GM20000 (cell line): ENCODE data around the gene CCDC74B.
"Not testable (repeated sequence)": the region's sequence is repeated elsewhere in the genome, so short reads cannot be mapped to it uniquely, and the experiment has no call there.

Experiments used
- DNase-seq: peaks from one replicate; pipeline ENCODE4 v3.0.0; 2012; ENCODE audit warnings: low spot score
- TF ChIP-seq, protein P1 (sequence below): IDR thresholded peaks from 2 replicates; pipeline ENCODE4 v1.5.1; 2012; ENCODE audit warnings: mild to moderate bottlenecking, control low read depth; ENCODE audit errors: extremely low read depth, missing control alignments

CCDC74B gene

DNA sequence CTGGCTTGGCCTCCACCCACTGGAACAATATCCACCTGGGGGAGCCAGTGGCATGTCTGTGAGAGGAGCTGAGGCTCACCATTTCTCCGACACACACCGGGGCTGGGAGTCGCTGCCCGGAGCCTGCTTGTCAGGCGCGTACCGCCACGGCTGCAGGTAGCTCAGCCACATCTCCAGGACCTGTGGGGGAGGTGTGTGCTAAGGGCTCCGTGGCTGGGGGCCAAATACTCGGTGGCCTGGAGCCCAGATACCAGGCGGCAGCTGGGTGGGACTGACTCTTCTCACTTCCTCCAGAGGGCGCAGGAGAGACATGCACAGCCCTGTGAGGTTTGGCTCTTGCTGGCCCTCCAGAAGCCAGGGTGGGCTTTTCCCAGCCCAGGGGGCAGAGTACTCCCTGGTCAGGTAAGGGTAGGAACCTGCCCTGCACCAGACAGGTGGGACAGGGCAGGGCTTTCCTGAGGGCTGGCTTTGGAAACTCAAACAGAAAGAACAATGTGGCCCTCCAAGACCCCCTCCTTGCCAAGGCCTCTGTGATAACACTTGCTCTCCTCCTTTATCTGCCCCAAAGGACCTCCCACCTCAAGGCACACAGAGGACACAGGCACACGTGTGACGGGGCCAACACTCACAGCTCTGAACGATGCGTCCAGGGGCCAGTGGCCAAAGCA is 11.2 kb upstream of the CCDC74B start:
- TF ChIP-seq, protein P1, sequence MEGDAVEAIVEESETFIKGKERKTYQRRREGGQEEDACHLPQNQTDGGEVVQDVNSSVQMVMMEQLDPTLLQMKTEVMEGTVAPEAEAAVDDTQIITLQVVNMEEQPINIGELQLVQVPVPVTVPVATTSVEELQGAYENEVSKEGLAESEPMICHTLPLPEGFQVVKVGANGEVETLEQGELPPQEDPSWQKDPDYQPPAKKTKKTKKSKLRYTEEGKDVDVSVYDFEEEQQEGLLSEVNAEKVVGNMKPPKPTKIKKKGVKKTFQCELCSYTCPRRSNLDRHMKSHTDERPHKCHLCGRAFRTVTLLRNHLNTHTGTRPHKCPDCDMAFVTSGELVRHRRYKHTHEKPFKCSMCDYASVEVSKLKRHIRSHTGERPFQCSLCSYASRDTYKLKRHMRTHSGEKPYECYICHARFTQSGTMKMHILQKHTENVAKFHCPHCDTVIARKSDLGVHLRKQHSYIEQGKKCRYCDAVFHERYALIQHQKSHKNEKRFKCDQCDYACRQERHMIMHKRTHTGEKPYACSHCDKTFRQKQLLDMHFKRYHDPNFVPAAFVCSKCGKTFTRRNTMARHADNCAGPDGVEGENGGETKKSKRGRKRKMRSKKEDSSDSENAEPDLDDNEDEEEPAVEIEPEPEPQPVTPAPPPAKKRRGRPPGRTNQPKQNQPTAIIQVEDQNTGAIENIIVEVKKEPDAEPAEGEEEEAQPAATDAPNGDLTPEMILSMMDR, result peak; percentile 53
- peak; percentile 44 for DNase-seq

DNA sequence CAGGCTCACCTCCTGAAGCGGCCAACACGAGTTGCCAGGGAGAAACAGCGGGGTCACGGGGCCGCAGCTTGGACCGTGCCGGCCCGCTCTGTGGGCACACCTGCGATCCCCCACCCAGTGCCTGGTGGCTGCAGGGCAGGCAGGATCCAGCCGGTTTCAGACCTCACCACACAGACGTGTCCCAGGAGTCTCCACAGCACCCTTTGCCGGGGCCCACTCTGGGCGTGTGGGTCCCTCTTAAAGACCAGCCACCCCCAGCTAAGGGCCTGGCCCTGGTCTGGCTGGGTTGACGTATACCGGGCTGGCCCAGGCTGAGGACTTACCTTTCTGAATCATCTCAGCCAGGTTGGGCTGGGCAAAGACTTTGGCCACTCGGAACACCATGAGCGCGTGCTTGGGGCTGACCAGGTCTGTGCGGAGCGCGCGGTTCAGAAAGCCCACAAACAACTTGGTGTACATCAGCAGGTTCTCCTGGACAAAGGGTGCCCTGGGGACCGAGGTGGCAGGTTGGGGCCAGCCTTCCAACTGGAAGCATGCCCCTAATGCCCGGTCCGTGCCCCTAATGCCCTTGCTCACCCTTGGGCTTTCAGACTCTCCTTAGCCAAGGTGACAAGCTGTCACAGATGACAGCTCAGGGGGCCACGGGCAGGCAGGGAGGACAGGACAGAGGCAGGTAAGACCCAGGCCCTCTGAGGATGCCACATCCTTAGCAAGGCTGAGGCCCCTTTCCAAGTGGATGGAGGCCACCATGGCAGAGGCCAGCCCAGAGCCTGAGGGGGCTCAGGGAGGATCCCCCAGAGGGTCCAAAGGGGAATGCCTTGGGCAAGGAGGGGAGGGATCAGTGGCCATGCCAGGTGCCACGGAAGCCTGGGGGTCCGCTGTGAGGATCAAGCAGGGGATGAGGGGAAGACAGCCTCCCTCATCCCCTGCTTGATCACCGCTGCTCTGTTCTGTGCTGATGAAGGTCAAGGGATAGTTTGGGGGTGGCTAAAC is 10.2 kb upstream of the CCDC74B start:
- DNase-seq, result no peak

GRCh38 chr2:130154423-130154770 is 9.5 kb upstream of the CCDC74B start:
- DNase-seq, result not testable (repeated sequence)

More for the DNA sequence above, 10.2 kb upstream of the CCDC74B start:
- TF ChIP-seq, protein P1, result no peak

DNA sequence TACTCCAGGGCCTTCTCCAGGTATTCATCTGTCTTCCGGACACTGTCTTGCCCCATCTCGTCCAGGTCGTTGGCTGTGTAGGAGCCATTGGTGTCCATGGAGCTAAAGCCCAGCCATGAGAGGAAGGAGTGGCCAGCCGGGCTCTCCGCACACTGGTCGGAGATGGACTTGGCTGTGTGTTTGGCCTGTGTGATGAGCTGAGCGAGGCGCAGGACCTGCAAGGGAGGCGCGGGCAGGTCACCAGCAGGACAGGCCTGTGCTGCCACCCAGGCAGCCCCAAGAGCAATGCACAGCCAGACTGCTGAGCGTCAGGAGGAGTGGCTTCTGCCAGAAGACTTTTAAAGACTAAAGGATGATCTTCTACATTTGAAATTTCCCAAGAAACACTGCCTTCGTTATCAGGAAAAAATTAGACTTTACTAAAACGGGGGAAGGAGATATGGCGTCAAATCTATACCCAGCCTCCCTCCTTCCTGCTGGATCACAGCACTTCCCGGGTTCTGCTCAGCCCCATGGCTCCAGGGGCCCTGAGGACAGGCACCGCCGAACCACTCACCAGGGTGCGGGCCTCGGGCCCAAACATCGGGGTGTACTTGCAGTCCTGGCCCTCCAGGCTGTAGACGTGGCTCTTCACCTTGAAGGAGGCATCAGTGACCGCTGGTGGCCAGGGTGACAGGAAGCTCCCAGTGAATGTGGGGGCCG is 9.0 kb upstream of the CCDC74B start:
- DNase-seq, result not testable (repeated sequence)

DNA sequence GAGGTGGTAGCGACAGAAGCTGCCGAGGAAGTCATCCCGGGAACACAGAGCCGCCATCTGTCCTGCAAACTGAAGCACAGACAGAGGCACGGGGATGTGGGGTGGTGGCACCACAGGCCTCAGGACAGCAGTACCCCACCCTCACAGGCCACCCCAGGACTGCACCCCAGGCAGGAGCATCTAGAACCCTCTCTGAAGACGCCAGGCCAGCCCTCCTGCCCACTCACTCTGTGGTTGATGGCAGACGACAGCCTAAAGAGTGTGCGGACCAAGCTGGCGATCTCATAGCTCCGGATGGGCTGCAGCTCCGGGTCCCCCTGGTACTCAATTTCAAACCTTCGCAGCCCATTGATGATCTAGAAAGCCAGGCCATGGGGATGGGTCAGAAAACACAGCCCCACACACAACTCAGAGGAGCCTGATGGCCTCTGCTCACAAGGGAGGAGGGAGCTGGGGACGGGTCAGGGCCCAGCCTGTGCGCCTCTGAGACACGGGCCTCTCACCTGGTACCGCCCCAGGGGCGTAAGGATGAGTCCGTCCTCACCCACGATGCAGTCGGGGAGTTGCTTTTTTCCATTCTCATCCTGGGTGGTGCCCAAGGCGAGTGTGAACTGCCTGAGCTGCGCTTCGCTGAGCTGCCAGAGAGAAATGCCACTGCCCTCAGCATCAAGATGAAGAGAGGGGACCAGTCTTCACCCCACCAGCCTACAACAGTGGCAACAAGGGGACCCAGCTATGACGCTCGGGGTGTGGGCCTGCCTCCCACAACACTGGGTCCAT is 8.1 kb upstream of the CCDC74B start:
- no peak for DNase-seq
- TF ChIP-seq, protein P1, result no peak

- DNase-seq, result not testable (repeated sequence)
Observed at GRCh38 chr2:130152136-130152815, 7.4 kb upstream of the CCDC74B start.

- not testable (repeated sequence) for DNase-seq
Observed at GRCh38 chr2:130151145-130151512, 6.2 kb upstream of the CCDC74B start.

- TF ChIP-seq, protein P1, result no peak
- no peak for DNase-seq
Observed at GRCh38 chr2:130150181-130151144, 5.6 kb upstream of the CCDC74B start.

DNA sequence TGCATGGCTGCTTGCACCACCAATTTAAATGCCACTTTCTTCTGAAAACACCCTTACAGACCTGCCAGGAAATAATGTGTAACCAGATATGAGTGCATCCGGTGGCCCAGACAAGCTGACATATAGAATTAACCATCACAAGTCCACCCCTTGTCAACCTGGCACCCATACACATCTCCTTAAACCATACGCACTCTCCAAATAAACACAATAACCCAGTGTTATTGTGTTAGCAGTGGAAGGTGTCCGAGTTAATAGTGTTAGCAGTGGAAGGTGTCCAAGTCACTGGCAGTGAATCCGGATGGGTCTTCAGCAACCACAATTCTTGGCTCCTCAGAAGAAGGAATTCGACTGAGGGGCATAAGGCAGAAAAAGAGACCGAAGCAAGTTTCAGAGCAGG is 3.6 kb upstream of the CCDC74B start:
- DNase-seq, result not testable (repeated sequence)

- not testable (repeated sequence) for DNase-seq
Observed at GRCh38 chr2:130143266-130144039, 1.5 kb downstream of the CCDC74B start.

- not testable (repeated sequence) for DNase-seq
Observed at GRCh38 chr2:130142396-130143265, 2.3 kb downstream of the CCDC74B start.
